CD4-positive, alpha-beta T cell treated with Interleukin-6 for 4 hours (primary cell): Measurements from ENCODE around the gene SATB2.

Experiments used
- DNase-seq: peaks from one replicate; pipeline ENCODE4 v3.0.0-alpha.2; 2020; ENCODE audit warnings: mixed read lengths

Gene SATB2

GRCh38 chr2:199228887-199229819 is 228.6 kb downstream of the SATB2 start:
- no peak for DNase-seq

GRCh38 chr2:199223791-199224190 is 233.9 kb downstream of the SATB2 start:
- DNase-seq: no peak

DNA sequence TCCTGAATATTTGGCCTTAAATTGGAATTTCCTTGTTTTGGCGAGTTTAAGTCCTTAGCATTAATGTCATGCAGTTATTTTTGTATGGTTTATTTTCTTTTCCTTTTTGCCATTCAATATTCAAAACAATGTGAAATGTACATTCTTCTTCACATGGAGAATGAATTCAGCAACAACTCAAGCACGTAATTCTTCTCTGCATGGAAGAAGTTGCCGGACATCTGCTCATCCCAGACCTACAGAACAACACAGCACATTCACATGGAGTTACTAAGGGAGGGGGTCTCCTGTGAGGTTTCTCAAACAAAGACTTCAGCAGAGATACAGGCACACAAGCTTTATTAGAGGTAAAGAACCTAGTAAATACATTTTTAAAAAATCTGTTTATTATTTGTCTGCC is 236.8 kb downstream of the SATB2 start:
- no peak for DNase-seq

- DNase-seq: no peak
Measured at GRCh38 chr2:199219551-199219950, 238.2 kb downstream of the SATB2 start.
